Mammary epithelial cell (primary cell): ENCODE measurements around the gene FANK1.

Experiments
- CTCF ChIP-seq, 2 donors: IDR thresholded peaks in 1 of 2; conservative IDR thresholded peaks in 1 of 2; 2 replicates each; pipeline ENCODE4 v1.5.1; 2011 to 2012; ENCODE audit warnings: inconsistent platforms in 2 of 2, low read length in 2 of 2, mild to moderate bottlenecking in 2 of 2, control low read depth in 1 of 2, low read depth in 1 of 2; ENCODE audit not compliant: insufficient read depth in 1 of 2; ENCODE audit errors: extremely low read depth in 1 of 2
- EZH2 ChIP-seq: IDR thresholded peaks from 2 replicates; pipeline ENCODE4 v1.6.1; 2012; ENCODE audit warnings: low read length, inconsistent platforms, borderline replicate concordance

- TF ChIP-seq EZH2, result no peak
- TF ChIP-seq CTCF (conservative IDR thresholded peaks at IDR 0.05 in 1 of 2, IDR thresholded peaks at IDR 0.05 in 1 of 2; ENCODE audit: extremely low read depth in 1 of 2, insufficient read depth in 1 of 2, low read depth in 1 of 2, low read length in 2 of 2), result peak in 1 of 2 donors; percentile 9
These were observed 65.4 kb downstream of the FANK1 start for GRCh38 chr10:125961743-125962142.
